CD4-positive, alpha-beta T cell treated with Interferon alpha-2 for 1 hour (primary cell): ENCODE measurements around the gene KRTAP1-3.
"Not testable (repeated sequence)": the region's sequence is repeated elsewhere in the genome, so short reads cannot be mapped to it uniquely, and the experiment has no call there.

Experiments
- DNase-seq, 2 donors: peaks; one replicate each; pipeline ENCODE4 v3.0.0-alpha.2; 2020 to 2022

The KRTAP1-3 gene

DNA sequence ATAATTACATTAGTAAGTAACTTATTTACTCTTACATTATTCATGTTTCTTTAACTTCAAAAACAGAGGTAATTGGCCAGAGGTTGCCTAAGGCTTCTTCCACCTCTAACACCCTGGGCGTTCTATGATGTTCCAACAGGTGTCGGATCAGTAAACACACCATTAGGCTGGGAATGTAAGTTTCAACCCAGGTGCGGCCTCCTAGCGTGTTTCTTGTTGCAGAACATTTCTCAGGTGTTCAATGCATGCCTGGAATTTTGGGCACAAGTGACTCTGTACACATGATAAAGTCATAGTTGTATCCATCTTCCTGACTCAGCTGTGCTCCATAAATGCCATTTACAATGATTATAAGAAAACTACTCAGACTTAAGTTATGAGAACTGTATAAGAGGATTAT lies 19.4 kb upstream of the KRTAP1-3 start:
- DNase-seq: no peak

DNA sequence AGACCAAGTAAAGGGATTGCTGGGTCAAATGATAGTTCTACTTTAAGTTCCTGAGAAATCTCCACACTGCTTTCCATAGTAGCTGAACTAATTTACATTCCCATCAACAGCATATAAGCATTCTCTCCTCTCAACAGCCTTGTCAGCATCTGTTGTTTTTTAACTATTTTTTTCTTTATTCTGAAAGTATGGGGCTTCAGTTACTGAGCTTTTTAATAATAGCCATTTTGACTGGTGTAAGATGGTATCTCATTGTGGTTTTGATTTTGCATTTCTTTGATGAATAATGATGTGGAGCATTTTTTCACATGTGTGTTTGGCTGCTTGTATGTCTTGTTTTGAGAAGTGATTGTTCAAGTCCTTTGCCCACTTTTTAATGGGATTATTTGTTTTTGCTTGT lies 17.9 kb upstream of the KRTAP1-3 start:
- DNase-seq: no peak

DNA sequence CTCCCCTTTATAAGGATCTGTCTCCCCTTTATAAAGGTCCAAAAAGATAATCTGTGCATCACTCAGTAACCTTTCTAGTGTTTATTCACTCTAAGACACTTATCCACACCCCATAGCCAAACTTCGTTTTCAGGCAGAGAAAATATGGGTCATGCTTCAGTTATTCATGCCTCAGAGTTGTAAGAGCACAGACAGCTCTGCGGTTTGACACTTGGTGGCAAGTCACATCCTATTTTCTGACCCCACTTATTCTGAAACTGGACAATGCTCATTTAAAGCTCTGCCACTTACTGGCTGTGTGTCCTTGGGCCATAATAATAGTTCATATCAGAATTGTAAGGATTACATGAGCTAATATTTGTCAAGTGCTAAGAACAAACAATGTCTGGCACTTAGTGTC lies 14.4 kb upstream of the KRTAP1-3 start:
- DNase-seq: no peak

DNA sequence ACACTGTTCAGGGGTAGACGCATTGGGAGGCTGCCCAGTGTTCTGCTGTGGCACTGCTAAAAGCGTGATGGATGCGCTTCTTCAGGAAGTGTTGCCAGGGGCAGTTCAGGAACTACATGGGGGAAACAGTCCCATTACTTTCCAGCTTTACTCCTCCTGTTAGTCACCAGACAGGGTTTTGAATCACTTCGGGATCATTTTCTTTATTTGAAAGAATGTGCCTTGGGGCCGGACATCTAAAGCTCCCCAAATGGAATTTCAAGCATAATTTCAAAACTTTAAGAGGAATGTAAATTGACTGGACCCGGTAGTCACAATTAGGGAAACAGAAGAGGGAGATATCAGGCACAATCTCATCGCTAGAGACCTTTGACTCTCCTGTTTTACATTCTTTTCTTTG lies 13.8 kb upstream of the KRTAP1-3 start:
- no peak for DNase-seq

DNA sequence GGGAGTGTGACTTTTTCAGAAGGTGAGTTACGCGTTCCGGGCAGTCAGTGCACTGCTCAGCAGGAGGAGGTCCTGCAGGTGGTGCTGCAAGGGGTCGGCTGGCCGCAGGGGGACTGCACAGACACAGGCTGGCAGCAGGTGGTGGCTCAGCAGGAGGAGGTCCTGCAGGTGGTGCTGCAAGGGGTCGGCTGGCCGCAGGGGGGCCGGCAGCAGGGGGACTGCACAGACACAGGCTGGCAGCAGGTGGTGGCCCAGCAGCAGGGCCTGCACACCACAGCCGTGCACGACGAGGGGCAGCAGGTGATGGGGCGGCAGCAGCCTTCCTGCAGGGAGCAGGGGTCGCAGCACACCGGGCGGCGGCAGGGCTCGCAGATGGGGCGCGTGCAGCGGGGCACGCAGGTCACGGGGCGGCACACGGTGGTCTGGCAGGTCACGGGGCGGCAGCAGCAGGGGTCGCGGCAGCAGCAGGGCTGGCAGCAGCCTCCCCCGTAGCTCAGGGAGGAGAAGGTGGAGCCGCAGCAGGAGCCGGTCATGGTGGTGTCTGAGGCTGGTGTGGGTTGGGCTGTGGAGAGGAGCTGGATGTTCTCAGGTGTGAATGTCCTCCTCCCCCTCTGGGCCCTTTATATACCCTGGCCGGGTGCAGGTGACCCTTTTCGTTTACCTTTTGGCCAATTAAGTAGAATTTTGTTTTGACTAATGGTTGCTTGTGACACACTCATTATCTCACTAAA lies 12.2 kb upstream of the KRTAP1-3 start, which contains the start of gene KRTAP2-1:
TSS of gene KRTAP2-1 (minus strand) at position 582 of the 731 bp plus-strand sequence. CDS start at position 533, 49 bp downstream.
- DNase-seq: not testable (repeated sequence)

DNA sequence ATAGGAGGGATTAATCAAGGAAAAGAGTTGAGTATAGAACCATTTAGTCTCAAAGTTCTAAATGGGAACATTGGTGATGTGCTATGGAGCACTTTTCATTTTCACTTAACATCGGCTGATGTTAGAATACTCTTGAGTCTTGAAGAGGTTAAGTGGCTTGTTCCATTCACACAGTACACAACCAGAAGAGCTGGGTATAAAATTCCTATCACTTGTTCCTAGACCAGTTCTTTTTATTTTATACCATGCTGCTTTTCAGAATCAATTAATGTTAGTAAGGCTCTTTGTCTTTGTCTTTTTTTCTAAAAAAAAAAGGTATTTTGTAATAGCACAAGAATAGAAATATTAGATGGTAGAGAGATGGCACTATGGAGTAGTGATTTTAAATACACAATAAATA lies 8.3 kb upstream of the KRTAP1-3 start:
- no peak for DNase-seq

DNA sequence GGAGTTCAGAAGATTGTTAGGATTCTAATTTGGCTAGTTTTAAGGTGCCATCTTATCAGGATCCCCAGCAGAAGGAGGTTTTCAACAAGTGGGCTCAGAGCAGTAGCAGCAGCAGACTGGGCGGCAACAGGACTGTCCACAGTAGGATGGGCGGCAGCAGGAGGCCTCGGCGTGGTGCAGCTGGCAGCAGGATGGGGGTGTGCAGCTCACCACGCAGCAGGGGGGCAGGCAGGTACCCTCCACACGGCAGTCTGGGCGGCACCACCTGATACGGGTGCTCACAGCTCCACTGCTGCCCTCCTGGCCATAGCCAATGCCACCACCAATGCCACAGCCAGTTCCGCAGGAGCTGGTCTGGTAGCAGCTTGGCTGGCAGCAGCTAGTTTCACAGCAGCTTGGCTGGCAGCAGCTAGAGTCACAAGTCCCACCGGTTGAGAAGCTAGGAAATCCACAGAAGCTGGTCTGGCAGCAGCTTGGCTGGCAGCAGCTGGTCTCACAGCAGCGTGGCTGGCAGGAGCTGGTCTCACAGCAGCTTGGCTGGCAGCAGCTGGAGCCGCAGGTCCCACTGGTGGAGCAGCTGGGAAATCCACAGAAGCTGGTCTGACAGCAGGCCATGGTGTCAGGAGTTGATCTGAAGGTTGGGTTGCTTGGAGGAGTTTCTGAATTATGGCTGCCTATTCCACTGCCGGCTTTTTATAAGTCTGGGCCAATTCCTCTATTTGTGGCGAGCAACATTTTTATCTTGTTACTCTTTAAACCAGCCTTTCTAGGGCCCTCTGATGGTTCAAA lies 6.3 kb upstream of the KRTAP1-3 start, which contains the start of gene KRTAP1-1:
TSS of gene KRTAP1-1 (minus strand) at position 668 of the 789 bp plus-strand sequence. CDS start at position 615, 53 bp downstream.
- not testable (repeated sequence) for DNase-seq

DNA sequence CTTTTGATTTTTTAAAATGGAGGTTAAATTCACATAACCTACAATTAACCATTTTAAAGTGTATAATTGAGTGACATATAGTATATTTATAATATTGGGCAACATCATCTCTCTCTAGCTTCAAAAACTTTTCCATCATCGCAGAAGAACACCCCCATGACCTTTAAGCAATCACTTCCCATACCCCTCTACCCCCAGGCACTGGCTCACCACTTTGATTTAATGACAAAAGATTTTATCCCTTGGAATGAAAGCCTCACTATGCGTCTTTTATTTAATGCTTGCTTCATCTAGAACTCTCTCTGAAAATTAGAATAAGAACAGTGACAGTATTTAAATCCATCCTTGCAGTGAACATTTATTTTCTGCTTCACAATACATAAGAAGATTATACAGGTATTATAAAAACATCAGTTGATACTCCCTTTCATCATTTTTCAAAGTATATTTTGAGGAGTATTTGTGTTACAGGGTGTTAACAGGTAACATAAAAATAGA lies 3.2 kb upstream of the KRTAP1-3 start:
- DNase-seq: no peak

DNA sequence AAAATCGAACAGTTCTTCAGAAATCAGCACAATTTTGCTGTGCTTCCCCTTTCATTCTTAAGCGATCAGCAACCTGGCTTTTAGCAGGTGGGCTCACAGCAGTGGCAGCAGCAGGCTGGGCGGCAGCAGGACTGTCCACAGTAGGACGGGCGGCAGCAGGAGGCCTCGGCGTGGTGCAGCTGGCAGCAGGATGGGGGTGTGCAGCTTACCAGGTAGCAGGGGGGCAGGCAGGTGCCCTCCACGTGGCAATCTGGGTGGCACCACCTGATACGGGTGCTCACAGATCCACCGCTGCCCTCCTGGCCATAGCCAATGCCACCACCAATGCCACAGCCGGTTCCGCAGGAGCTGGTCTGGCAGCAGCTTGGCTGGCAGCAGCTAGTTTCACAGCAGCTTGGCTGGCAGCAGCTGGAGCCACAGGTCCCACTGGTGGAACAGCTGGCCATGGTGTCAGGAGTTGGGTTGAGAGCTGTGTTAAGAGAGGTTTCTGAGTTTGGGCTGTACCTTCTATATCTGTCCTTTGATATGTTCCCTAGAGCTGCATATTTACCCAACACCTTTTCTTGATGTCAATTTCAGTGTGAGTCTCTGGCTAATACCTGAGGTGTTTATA lies 4.9 kb downstream of the KRTAP1-3 start, which contains the start of gene KRTAP1-4:
TSS of gene KRTAP1-4 (minus strand) at position 563 of the 613 bp plus-strand sequence. CDS start at position 446, 117 bp downstream.
- no peak for DNase-seq

DNA sequence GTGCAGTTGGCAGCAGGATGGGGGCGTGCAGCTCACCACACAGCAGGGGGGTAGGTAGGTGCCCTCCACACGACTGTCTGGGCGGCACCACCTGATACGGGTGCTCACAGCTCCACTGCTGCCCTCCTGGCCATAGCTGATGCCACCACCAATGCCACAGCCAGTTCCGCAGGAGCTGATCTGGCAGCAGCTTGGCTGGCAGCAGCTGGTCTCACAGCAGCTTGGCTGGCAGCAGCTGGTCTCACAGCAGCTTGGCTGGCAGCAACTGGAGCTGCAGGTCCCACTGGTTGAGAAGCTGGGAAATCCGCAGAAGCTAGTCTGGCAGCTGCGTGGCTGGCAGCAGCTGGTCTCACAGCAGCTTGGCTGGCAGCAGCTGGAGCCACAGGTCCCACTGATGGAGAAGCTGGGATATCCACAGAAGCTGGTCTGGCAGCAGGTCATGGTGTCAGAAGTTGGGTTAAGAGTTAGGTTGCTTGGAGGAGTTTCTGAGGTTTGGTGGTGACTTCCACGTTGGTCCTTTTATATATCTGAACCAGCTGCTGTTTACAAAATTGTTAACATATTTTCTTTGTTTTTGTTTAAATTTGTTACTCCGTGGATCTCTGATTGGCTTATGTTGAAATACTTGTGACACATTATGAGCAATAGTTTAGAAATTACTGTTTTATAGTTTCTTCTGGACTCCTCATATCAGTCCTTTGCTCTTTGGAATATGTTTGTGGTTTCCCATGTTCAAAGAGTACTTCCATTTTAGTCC lies 7.8 kb downstream of the KRTAP1-3 start, which contains the start of gene KRTAP1-5:
TSS of gene KRTAP1-5 (minus strand) at position 494 of the 757 bp plus-strand sequence. CDS start at position 441, 53 bp downstream.
- DNase-seq: no peak

DNA sequence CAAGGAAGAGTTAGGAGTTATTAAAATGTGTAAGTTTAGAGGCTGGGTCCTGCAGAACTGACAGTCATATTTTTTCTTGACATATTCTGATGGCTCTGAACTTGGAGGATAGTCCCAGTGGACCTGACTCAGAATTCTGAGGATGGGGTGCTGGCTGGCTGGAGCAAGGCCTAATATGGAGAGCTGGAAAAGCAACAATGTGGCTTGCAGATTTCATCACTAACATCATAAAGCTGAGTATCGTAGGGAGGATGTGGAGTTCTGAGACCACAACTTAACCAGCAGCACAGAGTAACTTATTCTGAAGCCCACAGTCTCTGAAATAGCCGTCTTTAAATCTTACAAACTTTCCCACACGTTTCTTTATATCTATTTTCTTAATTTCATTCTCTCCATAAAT lies 10.0 kb downstream of the KRTAP1-3 start:
- no peak for DNase-seq

DNA sequence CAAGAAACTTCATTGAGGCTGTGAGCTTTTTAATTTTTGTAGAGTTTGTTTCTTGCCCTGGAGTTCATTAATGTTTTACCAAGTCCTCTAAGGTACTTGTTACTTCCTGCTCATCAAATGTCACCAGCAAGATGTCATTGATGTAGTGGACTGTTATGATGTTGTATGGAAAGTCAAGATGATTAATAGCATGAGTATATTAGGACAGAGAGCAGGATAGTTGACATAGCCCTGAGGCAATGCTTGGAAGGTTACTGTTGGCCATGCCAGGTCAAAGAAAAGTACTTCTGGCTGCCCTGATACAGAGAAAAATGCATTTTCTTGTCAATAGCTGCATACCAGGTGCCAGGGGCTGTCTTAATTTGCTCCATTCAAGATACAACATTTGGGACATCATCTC lies 14.3 kb downstream of the KRTAP1-3 start:
- no peak for DNase-seq

DNA sequence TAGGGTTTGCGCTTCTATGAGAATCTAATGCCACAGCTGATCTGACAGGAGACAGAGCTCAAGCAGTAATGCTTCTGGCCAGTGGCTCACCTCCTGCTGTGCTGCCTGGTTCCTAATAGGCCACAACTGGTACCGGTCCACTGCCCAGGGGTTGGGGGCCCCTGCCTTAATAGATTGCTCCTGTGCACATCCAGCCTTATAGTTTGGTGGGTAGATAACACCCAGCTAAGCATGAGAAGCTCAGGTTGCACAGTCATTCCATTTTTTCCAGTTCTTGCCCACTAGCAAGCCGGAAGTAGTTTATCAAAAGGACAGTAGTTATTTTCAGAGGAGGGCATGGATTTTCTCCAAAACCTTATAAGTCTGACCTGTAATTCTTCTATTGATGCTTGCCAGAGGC lies 15.3 kb downstream of the KRTAP1-3 start:
- no peak for DNase-seq

DNA sequence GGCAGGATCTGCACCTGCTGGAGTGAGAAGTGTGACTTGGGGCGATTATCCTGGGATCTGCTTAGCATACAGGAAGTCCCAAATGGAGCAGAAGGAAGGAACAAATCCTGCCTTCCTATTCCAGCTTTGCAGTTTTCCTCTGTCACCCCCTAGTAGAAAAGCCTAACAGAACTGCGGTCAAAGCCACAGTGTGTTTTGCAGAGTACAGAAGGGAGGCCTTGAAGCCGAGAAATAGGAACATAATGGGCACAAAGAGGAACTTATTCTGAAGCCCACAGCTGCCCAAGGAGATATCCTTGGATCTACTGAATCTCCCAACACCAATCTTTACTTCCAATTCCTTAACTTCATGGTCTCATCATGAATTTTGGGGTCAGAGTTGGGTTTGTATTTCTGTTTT lies 16.1 kb downstream of the KRTAP1-3 start:
- no peak for DNase-seq

DNA sequence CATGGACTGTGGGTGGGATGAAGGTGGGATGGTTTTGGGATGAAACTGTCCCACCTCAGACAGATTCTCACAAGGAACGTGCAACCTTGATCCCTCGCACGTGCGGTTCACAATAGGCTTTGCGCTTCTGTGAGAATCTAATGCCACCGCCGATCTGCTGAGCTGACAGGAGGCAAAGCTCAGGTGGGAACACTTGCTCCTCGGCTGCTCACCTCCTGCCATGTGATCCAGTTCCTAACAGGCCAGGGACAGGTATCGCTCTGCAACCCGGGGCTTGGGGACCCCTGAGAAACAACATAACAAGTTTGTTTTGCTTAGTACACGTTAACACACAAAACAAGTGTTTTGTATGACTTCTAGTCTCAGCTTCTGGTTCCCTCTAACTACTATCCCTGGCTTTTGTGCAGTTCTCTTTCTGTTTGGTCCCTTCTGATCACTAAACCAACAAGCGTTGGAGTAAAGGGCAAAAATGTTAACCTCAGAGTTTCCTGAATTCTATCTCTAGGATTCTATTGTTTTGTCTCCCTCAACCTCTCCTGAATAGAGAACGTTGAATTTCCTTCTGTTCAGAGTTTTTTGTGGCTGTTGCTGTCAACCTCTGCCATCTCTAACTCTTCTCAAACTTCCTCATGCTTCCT lies 18.0 kb downstream of the KRTAP1-3 start:
- no peak for DNase-seq

DNA sequence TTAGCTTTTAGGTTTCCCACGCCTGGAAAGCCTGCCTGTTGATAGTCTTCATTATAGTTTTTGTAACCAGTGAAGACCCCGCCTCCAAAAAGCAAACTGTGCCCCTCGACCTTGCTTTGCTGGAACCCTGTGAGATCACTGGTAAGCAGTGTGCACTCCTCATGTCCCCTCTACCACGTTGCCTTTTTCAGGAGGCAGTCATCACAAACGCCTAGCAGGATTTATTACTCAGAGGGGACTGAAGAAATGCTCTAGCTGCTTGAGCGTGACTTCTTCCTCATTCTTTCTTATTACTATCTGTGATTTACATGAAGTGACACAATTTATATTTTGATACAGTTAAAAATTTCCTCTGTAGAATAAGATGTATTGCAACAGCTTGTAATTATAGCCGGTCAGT lies 19.2 kb downstream of the KRTAP1-3 start:
- no peak for DNase-seq

DNA sequence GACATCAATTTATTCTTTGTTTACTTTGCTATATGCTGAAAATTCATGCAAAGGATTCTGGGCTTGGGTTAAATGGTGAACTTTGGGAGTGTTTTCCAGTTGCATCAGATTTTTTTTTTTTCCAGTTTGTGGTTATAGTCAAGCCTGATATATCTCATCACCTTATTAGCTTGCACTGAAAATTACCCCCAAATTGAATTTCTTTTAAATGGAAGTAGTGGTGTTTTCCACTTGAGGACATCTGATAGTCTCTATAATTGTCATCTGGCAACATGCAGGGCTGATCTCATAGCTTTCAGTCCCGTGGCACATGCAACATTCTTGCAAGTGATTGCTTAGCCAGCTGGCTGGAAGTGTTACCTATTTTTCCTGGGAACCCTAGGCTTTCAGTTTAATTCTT lies 21.1 kb downstream of the KRTAP1-3 start:
- DNase-seq: no peak

DNA sequence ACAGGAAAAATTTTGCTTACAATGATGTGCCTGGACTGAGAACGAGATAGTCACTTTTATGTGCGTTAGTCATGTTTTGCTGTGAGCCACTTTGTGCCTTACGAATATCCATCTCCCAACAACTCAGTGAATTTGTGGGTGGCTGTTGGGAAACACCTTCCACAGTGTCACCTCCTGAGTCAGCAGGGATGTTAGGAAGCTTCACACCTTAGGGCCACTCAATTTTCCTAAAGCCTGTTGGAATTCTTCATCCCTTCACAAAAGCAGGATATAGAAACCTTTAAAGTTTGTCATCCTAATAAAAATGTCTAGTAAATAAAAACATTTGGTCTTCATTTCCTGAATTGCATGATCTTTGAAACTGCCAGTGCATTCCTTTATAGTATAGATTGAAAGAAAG lies 21.5 kb downstream of the KRTAP1-3 start:
- DNase-seq: no peak

DNA sequence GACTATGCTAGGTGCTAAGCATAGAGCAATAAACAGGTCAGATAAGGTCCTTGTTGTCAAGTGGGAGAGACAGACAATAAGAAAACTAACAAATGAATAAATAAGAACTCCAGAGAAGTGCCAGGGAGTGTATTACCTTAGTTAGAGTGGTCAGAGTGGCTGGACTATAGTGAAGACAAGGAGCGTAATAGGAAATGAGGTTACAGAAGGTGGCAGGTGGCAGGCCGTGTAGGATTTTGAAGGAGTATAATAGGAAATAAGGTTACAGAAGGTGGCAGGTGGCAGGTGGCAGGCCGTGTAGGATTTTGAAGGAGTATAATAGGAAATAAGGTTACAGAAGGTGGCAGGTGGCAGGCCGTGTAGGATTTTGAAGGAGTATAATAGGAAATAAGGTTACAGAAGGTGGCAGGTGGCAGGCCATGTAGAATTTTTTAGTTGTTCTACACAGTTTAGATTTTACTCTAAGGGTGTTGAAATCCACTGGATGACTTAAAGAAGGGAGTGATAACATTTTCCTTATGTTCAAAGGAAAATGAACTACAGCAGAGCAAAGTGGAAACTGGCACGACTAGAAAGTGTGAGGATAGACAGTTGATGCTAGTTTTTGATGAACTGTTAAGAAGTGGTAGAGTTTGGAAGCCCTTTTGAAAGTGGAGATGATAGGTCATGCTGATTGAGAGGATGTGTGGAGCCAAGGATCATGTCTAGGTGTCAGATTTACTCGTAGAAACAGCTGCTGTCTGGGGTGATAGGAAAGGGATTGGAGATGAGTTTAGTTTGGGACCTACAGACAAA lies 22.2 kb downstream of the KRTAP1-3 start:
- no peak for DNase-seq

DNA sequence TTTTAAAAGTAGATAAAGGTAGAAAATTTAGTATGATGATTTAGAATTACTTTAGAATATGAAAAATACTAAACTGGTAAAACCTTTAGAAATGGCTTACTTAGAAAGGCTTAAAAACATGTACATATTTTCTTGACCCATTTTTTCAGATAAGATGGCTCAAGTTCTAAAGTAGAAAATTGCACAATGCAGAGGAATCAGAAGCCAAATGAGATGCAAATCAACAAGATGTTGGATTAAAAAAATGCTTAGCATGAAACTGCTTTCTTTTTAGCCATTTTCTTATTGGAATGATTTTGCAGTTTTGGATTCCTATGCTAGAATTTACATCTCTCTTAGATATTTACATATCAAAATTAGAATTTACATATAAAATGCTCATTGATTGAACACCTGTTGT lies 24.2 kb downstream of the KRTAP1-3 start:
- DNase-seq: no peak

DNA sequence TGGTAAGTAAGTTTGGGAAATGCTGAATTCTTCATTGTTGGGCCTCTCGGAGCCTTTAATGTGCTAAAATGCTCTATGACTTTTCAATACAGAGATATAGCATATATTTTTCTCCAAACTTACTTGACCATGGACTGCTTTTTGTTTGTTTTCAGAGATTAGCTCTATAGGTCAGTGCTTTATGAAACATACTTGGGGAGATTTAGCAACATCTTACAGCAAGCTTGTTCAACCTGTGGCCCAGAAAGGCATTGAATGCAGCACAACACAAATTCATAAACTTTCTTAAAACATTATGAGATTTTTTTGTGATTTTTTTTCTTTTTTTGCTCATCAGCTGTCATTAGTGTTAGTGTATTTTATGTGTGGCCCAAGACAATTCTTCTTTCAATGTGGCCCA lies 24.7 kb downstream of the KRTAP1-3 start:
- DNase-seq: no peak
